Suprapubic skin (tissue), 4 donors: ENCODE results near the gene TRIO.

Experiments
- POLR2A ChIP-seq, 2 donors: fragments of 450-650 bp; IDR thresholded peaks; one replicate each; pipeline ENCODE4 v1.6.1; 2017; ENCODE audit warnings: antibody characterized with exemption in 2 of 2, mild to moderate bottlenecking in 2 of 2, moderate library complexity in 2 of 2
- POLR2AphosphoS5 ChIP-seq, 3 donors: sonication (generic); formaldehyde crosslinking; IDR thresholded peaks; one replicate each; pipeline ENCODE4 v1.6.1; 2017; ENCODE audit warnings: antibody characterized with exemption in 3 of 3
- TF ChIP-seq, protein P1 (sequence below), 2 donors: fragments of 200-600 bp in 1 of 2; fragments of 450-650 bp in 1 of 2; sonication (generic) in 1 of 2; IDR thresholded peaks; one replicate each; pipeline ENCODE4 v1.5.1; 2016 to 2019; ENCODE audit warnings: antibody characterized with exemption in 2 of 2, mild to moderate bottlenecking in 1 of 2, moderate library complexity in 1 of 2

DNA sequence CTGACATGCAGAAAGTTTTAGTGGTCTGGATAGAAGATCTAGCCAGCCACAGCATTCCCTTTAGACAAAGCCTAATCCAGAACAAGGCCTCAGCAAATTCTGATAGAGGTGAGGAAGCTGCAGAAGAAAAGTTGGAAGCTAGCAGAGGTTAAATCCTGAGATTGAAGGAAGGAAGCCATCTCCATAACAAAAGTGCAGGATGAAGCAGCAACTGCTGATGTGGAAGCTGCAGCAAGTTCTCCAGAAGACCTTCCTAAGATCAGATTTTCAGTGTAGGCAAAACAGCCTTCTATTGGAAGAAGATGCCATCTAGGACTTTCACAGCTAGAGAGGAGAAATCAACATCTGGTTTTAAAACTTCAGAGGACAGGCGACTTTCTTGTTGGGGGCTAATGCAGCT, 77.5 kb downstream of the TRIO start:
- TF ChIP-seq, protein P1, sequence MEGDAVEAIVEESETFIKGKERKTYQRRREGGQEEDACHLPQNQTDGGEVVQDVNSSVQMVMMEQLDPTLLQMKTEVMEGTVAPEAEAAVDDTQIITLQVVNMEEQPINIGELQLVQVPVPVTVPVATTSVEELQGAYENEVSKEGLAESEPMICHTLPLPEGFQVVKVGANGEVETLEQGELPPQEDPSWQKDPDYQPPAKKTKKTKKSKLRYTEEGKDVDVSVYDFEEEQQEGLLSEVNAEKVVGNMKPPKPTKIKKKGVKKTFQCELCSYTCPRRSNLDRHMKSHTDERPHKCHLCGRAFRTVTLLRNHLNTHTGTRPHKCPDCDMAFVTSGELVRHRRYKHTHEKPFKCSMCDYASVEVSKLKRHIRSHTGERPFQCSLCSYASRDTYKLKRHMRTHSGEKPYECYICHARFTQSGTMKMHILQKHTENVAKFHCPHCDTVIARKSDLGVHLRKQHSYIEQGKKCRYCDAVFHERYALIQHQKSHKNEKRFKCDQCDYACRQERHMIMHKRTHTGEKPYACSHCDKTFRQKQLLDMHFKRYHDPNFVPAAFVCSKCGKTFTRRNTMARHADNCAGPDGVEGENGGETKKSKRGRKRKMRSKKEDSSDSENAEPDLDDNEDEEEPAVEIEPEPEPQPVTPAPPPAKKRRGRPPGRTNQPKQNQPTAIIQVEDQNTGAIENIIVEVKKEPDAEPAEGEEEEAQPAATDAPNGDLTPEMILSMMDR (IDR thresholded peaks at IDR 0.05), result no peak
- TF ChIP-seq POLR2AphosphoS5 (IDR thresholded peaks at IDR 0.05) (no peak), POLR2A (IDR thresholded peaks at IDR 0.05) (no peak)
